NCI-H524 (cell line): ENCODE results near the gene LDB2.

ENCODE experiments used
- DNase-seq, 2 experiments: peaks; one replicate each; lab custom pipeline; 2025; lab: John Stamatoyannopoulos, UW

Gene LDB2

DNA sequence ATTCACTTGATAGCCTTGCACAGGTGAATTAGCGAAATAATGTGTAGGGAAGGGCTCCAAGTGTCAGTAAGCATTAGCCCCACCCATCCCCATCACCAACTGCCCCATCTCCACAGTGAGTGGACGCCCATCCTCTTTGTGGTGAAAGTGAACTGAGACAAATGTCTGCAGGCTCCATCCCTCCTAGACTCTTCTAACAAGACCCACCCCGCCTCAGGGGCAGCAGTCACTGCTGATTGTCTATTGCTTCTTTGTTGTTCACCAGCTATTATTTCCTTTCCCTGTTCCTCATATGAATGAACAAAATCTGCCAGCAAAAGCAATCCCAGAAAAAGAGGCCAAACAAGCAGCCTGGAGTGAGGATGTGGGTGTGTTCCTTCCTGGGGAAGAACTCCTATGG is 96.4 kb downstream of the LDB2 start:
- no peak for DNase-seq

DNA sequence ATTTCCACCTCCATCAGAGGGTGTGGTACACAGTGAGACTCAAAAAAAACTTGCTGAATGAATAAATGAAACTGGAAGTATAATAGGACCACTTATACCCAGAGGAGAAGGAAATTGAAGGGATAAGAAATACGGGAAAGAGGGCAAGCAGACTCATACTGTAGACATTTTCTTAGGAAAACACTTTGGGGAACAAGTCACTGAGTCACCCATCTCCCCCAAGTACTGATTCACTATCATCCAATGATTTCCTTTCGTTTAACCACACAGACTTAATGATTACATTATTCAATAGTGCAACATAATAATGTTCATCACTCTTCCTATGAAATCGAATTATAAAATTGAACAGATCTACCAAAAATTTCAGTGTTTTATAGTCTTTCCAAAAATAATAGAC is 97.1 kb downstream of the LDB2 start:
- DNase-seq: no peak

DNA sequence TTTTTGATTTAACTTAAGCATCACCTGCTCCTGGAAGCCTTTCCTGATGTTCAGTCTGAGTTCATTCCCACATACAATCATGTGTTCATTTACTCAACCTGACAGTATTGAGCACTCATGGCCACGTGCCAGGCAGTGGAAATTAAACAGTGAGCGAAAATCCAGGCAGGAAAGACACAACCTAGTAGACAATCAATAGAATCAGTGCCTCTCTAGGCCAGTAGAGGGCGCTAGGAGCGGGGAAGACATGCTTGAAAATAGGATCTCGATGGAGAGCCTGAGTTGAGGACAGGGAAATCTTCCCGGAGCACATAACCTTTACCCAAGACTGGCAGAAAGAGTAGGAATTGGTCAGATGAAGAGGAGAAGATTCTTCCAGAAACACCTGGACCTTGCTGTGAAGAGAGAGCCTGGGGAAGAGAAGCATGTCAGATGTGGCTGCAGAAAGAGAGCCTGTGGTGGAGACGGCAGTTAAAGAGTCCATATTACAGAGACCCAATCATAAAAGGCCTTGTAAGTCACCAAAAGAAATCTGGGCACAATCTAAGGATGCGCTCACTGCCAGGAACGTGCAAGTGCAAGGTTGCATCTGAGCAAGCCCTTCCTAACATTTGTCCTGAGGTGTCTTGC is 103.5 kb downstream of the LDB2 start:
- peak; percentile 30 to 65 for DNase-seq

DNA sequence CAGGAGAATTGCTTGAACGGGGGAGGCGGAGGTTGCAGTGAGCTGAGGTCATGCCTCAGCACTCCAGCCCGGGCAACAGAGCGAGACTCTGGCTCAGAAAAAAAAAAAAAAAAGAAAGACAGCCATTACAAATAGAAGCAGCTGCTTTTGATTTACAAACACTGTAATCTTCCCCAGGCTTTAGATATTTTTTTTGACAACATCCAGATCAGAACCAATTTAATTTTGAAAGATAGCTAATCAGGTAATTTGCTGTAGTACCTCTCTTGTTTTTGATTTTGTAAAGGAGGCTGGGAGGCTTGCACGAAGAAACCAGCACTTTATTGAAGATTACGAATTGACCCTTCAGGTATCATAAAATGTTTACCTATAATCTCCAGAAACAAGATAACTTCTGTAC is 107.0 kb downstream of the LDB2 start:
- no peak for DNase-seq

DNA sequence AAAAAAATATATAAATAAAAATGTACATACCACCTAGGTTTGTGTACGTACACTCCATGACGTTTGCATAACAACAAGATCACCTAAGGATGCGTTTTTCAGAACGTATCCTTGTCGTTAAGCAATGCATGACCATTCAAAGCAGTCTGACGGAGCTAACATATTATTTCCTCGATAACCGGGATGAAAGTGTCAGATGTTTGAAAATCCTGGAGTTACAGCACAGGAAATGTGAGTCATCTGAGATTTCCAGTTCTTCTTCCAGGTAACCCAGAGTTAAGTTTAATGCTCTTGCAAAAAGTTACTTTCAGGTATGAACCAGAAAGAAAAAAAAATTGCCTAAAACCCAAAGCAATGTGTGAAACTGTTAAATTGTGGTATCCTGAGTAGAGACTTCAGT is 107.9 kb downstream of the LDB2 start:
- no peak for DNase-seq

DNA sequence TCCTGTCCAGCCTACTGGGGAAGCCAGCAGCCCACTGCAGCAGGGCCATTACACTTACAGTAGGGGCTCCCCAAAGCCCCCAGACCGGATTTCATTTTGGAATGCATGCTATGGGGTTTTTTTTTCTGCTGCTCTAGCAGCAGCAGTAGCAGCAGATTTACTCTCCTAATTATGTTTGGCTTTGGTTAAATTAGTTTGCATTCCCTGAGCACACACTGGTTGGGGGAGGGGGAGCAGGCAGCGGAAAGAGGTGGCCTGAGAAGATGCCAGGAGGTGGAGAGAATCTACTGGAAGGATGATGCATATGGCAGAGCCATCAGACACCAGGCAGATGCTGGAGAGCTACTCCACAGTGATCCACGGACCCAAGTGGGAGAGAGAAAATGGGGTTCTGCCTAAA is 109.6 kb downstream of the LDB2 start:
- no peak for DNase-seq

DNA sequence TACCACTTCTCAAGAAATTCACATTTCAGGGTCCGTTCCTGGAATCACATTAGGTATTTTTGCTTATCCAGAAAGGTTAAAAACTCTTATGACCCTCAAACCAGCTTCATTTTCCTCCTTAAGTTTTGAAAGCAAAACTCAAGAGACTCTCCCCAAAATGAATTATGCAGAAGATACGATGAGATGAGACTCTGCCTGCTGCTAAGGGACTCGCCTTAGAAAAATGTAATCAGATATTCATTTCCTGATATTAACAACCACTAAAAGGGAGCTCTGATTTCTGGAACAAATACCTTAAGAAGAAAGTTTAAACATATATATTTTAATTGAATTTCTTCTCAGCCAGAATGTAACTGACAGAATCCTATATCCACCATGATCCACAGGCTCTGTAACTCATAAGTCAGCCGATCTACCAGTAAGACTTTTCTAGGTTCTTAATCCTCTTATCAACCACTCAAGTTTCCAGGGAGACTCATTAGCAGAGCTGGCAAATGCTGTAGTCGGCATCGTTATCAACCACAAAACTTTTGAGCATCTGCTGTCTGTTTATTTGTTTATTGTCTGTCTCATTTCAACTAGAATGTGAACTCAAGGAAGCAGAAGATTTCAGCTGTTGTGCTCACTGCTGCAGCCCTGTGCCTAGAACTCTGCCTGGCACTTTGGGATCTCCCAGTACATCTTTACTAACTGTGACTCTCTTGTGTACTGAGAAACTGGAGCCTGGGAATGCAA is 112.5 kb downstream of the LDB2 start:
- DNase-seq: peak; percentile 57 to 85

DNA sequence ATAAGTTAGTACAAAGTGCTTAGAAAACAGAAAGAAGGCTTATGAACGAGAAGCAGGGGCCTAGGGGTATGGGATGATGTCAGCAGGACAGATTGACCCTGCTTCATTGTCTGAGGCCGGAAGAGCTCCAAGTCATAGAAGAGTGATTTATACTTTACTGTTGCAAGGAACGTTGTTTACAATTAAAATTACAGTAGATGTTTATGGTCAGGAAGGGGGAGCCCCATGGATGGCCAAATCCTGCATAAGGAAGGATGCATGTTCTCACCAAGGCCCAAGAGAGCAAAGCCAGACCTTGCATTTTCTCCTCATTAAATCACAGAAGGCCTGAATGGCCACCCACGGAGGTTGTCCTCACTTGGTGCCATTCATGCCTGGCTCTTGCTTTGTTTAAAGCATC is 115.3 kb downstream of the LDB2 start:
- DNase-seq: no peak

DNA sequence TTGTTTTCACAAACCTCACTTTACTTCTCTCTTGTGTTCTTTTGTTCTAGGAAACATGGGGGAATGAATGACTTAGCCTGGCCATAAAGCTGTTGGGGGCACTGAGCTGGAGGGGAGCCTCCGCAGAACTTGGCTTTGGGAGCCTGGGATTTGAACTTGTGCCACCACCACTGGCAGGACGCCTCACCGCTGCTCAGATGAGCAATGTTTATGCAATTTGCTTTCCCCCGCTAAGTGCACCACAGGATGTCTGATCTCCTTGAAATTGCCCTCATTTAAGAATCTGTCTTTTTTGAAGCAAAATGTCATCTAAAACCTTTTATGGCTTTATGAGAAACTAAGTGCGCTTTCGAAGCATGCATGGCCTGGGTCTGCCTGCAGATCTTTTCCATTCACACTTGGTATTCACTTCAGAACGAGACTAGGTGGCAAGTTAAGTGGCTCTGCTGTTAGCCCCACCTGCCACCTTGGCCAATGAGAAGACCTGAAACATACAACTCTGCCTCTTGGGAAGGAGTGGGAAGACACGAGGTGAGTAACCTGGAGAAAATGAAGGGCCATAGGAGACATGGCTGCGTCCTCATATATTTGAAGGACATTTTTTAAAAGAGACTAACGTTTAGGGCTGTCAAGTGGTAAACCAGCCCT is 119.3 kb downstream of the LDB2 start:
- no peak for DNase-seq

DNA sequence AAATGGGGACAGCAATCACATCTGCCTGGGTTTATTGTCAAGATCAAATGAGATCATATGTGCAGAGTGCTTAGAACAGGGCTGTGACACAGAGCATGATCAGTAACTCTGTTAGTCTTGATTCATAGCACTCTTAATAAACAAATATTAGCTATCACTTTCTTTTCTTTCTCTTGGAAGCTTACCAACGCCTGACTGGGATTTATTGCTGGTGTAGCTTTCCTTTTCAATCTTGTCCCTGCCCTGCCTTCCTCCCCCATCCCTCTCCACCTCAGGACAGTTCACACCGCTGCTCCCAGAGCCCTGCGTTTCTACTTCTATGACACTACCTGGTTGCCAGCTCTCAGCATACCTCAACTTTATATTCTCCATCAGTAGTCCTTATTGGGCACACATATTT is 120.7 kb downstream of the LDB2 start:
- no peak for DNase-seq

DNA sequence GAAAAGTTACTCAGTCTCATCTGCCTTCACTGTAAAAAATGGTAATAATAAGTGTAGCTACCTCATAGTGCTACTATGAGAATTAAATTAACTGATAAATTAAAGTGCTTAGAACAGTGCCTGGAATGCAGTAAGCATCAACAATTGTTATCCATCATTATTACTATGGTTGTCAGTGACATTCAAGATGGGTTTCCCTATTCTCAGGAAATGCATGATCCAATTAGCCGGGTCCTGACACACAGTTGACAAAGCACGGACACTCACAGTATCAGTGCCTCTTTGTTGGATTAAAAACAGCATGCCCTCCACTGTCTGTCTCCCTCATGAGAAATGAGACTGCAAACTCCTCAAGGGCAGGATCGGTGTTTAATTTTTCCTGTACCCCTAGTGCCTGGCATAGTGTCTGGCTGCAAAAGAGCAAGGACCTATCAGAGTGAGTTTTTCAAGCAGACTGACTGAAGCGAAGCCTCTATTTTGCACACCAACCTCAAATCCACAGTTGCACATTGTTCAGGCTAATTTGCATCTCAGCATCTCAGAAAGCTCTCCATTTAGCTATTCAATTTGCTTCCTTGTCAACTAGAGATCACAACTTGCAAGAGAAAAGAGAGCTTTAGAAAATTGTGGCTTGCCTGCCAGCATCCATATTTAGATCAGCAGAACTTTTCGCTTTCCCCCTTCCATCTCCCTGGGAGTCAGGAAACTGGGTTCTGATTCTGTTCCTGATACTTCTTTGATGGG is 122.9 kb downstream of the LDB2 start:
- no peak for DNase-seq

DNA sequence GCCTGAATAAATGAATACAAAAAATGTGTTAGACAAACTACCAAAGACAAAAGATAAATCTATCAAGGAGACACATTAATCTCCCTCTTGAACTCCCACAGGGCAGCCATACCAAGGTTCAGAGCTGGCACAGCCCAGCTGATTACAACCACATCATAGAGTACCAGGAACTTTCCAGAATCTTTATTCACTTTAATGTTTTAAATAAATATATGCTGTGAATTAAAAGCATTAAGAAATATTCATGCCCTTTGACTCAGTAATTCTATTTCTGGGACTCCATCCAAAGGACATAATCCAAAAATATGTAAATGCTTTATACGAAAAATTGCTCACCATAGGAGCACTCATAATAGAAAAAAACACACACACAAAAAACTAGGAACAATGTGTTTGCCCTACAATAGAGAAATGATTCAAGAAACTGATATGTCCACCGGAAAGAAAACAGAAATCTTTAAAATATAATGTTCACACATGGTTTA is 126.0 kb downstream of the LDB2 start:
- DNase-seq: no peak

DNA sequence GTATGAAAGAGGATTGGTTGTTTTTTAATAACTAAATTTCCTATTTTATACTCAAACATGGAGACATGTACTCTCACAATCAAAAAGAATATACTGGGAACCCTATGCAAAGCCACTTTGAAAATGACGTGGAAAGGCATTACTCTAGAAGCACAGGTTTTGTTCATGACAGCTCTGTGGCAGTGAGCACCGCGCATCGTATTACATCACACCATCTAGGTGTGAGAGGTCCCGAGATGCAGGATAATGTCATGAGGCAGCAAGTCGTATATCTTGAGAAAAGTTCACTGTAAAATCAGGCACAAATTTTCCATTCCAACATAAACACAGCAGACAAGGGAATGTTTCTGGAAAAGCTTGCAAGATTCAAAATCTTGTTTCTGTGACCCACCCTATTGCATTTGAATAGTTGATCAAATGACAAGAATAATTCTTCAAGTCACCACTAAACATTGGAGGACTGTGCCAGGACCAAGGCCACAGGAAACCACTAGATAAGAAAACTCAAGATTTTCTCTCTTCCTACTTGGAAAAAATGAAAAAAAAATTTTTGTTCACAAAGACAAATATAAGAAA is 127.6 kb downstream of the LDB2 start:
- DNase-seq: no peak

DNA sequence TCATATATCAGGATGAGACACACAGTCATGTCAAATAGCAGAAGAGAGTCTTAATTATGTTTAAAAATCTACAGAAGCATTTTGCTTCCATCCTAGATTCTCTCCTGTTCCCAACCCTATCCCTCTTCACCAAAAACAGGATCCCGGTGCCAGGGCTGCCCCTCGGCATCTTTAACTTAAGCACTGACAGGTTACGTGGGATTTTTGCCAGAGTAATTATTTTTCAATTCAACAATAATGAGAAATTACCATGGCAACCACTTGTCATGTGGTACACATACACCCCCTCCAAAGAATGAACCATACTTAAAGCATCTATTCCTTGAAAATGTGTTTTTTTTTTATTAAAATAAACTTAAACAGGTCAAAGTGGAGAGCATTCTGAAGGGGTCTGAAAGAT is 130.6 kb downstream of the LDB2 start:
- DNase-seq: no peak

DNA sequence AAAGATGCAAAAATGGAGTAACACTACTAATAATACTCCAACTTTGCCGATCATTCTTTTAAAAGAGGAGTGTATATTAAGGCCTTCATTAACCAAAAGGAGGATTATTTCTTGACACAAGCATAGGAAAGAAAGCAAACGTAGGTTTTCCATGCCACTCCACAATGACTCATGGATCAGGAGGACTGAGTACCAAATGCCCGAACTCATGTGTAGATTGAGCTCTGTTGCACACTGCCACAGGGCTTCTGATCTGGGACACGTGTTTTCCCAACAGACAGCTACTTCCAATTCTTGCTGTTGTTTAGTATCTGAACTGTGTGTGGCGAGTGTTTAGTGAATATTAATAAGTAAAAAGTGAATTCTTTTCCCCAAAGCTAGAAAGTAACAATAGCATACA is 131.2 kb downstream of the LDB2 start:
- no peak for DNase-seq

DNA sequence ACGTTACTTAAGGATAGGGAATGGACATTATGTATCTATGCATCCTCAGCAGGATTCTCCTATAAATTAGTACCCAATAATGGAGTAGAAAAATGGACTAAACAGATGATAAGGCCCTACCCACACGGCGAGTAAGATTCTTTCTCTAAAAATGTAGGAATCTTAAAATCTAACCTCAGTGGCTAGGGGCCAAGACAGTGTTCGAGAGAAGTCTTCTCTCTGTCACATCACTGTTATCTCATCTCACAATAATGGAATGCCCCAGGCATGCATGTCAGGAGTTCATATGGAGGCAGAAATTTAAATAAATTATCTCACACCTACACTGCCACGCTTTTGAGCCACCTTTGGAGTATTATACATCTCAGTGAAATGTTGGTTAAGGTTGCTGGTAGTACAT is 132.9 kb downstream of the LDB2 start:
- no peak for DNase-seq

DNA sequence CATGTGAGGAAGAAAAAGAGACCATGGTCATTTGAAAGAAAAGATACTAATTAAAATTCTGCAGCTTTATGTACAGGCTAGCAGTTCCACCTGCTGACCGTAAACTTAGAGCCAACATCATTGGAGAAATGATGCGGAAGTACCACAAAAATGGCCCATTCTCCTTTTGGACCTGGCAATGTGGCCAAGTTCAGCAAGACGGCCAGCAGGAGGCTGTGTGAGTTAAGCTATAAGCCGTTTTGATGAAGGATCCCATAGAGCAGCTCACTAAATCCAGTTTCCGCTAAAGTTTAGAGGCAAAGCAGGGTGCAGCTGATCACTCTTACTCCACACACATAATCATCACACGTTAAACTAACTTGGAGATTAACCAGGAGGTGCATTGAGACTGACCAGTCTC is 133.8 kb downstream of the LDB2 start:
- peak in 1 of 2 experiments; percentile 7 for DNase-seq

DNA sequence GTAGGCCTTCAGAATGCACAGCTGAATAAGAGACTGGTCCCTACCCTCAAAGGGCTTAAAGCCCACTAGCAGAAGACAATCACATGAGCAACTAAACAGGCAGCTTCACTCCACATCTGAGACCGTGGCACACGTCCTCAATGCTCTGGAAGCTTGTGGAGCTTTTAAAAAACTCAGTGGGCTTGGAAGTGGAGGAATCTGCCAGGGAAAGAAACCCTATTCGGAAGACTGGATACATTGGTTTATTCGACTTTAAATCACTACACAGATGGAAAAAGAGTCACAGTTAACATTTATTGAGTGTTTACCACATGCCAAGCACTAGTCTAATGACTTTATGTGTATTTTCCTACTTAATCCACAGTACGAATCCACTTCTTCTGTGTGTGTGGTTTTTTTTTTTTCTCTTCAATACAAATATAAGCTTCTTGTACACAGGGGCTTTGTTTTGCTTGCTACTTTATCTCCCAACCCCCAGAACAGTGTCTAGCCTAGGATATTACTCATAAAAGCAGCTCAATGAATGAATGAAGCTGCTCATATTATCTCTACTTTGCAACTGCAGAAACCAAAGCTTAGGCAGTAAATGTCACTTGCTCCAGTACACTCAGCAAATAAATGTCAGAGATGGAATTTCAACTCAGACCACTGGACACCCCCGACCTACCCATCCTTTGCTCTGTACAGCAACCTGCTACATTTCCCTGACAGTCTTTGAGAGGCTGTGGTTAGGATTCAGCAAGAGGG is 137.7 kb downstream of the LDB2 start:
- DNase-seq: no peak

DNA sequence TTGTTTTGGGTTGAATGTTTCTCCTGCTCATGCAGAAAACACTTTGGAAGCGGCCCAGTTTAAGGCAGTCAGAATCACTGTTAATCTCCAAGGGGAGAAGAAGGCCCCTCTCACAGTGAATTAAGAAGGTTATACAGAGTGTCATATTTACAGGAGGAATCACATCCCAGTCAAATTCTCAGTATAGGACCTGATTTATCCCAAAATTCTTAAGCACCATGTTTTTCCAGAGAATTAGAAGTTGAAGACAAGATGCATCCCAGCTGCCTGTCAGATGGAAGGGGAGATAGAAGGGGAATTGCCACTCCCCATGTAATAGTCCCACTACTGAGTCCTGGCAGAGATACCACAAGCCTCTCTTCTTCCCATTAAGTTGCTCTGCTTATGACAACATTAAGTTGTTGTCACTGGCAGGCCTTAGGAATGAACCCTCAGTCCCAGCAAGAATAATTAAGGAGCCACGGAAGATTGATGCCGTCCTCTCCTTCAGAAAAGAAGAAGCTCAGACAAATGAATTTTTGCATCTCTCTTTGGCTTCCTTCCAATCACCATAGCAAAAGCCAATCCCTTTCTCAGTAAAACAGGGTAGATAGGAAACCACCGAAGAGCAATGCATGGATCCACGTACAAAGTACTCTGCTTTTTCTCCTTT is 138.4 kb downstream of the LDB2 start:
- DNase-seq: no peak

DNA sequence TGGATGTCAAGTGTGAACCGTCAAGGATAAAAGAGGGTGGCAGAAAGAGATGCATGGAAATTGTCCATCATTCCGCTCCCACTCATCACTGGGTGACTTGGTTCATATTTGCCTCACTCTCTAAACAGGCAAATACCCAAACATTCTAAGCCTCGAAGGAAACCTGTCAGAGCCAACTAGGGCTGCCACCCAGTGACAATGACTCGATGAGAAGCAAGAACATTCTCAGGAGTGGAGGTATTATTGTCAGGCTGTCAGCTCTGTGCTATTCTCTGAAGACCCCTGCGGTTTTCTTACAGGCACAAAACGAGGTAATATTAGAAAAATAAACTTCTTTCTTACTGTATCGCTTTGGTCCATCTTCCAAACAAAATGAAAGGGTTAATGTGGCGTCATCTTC is 139.6 kb downstream of the LDB2 start:
- no peak for DNase-seq

DNA sequence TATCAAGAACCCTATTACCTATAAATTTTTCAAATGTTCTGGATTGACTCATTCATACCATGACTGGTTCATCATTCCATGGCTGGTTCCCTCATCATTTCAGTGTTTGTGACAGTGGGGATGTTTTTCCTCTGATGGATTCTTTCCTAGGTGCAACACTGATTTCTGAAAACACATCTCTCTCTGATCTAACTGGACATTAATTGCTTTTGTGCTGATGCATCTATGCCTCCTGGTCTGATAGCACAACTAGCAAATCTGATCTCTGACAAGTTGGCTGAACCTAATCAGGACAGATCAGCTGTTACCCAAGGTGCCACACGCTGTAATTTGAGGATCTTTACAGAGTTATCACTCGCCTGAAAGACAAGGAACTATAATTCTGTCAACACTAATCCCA is 140.2 kb downstream of the LDB2 start:
- no peak for DNase-seq
